ENCODE measurements around the gene KNG1. TPM values are rescaled to one million over a fixed set of nuclear protein-coding genes. Genes with fewer than 3 reads are reported as not detected.

Gene KNG1
- total RNA-seq, 1 donor from 2014 or later, result not detected

DNA sequence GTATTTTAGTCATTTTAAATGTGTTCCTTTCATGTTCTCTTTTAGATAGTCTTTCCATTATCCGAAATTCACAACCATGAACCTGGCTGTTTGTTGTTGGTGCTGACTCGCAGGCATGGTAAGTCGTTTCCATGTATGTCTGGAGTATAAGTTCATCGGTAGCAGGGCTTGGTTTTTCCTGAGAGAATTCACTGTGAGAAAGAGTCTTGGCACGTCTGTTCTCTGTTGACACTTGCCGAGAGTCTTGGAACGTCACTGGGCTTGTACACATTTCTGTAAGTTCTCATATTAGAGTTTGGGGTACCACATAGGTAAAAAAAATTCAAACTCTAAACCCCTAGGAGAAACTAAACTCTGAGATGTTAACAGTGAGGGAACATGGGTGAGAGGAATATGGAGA is 36.8 kb downstream of the KNG1 start:
- POLR2A ChIA-PET, result no interaction called here
- Mint-ChIP-seq H3K27me3 (no peaks in the 10 kb centered on the region), H3K27ac (no peak overlapping the region), H3K36me3 (ENCODE audit: low read depth) (no peaks in the 10 kb centered on the region), H3K9me3 (no peaks in the 10 kb centered on the region), H3K4me3 (no peak overlapping the region), H3K4me1 (no peaks in the 10 kb centered on the region)
- TF ChIP-seq, protein P1, sequence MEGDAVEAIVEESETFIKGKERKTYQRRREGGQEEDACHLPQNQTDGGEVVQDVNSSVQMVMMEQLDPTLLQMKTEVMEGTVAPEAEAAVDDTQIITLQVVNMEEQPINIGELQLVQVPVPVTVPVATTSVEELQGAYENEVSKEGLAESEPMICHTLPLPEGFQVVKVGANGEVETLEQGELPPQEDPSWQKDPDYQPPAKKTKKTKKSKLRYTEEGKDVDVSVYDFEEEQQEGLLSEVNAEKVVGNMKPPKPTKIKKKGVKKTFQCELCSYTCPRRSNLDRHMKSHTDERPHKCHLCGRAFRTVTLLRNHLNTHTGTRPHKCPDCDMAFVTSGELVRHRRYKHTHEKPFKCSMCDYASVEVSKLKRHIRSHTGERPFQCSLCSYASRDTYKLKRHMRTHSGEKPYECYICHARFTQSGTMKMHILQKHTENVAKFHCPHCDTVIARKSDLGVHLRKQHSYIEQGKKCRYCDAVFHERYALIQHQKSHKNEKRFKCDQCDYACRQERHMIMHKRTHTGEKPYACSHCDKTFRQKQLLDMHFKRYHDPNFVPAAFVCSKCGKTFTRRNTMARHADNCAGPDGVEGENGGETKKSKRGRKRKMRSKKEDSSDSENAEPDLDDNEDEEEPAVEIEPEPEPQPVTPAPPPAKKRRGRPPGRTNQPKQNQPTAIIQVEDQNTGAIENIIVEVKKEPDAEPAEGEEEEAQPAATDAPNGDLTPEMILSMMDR (IDR thresholded peaks at IDR 0.05), result no peak
- CTCF ChIA-PET, result no interaction called here
- DNase-seq, result no peak
- intact Hi-C loops (cut with micrococcal nuclease), result no loop called here
- ATAC-seq (ENCODE audit: low read depth), result no peak

DNA sequence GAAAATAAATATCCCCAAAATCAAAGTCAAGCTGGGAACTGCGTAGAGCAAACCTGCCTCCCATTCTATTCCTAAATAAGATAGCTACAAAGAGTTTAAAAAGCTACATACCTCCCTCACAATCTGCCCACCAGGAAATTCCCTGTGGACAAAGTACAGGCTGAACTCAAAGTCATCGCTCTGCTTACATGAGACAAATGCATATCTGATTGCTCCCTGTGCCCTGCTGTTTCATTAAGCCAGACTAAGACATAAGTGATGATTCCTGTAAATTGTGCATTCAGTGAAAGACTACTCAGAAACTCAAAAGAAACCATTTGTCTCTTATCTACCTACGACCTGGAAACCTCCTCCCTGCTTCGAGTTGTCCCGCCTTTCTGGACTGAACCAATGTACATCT is 37.7 kb downstream of the KNG1 start:
- CTCF ChIA-PET, result no interaction called here
- Mint-ChIP-seq H3K27ac (no peak overlapping the region), H3K4me1 (no peaks in the 10 kb centered on the region), H3K36me3 (ENCODE audit: low read depth) (no peaks in the 10 kb centered on the region), H3K9me3 (no peaks in the 10 kb centered on the region), H3K4me3 (no peak overlapping the region), H3K27me3 (no peaks in the 10 kb centered on the region)
- TF ChIP-seq, protein P1 (IDR thresholded peaks at IDR 0.05), result no peak
- POLR2A ChIA-PET, result no interaction called here
- no peak for DNase-seq
- intact Hi-C loops (cut with micrococcal nuclease), result no loop called here
- ATAC-seq (ENCODE audit: low read depth), result no peak

DNA sequence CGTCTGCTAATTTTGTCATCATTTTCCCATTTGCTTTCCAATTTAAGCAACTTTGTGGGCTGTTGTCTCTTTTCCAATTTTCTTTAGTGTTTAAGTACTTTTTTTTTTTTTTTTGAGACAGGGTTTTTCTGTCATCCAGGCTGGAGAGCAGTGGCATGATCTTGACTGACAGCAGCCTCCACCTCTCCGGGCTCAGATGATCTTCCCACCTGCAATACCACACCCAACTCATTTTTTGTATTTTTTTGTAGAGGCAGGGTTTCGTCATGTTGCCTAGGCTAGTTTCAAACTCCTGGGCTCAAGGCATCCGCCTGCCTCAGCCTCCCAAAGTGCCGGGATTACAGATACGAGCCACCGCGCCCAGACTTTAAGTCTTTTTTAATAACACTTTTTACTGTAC is 40.1 kb downstream of the KNG1 start:
- POLR2A ChIA-PET, result no interaction called here
- ATAC-seq (ENCODE audit: low read depth) (no peak), DNase-seq (no peak)
- intact Hi-C loops (cut with micrococcal nuclease), result no loop called here
- TF ChIP-seq, protein P1 (IDR thresholded peaks at IDR 0.05), result no peak
- no peaks in the 10 kb centered on the region for H3K9me3 Mint-ChIP-seq
- CTCF ChIA-PET, result no interaction called here
- H3K4me3 Mint-ChIP-seq, result no peak overlapping the region
- no peaks in the 10 kb centered on the region for H3K27me3 Mint-ChIP-seq
- no peaks in the 10 kb centered on the region for H3K4me1 Mint-ChIP-seq
- no peaks in the 10 kb centered on the region for H3K36me3 Mint-ChIP-seq (ENCODE audit: low read depth)
- no peak overlapping the region for H3K27ac Mint-ChIP-seq

DNA sequence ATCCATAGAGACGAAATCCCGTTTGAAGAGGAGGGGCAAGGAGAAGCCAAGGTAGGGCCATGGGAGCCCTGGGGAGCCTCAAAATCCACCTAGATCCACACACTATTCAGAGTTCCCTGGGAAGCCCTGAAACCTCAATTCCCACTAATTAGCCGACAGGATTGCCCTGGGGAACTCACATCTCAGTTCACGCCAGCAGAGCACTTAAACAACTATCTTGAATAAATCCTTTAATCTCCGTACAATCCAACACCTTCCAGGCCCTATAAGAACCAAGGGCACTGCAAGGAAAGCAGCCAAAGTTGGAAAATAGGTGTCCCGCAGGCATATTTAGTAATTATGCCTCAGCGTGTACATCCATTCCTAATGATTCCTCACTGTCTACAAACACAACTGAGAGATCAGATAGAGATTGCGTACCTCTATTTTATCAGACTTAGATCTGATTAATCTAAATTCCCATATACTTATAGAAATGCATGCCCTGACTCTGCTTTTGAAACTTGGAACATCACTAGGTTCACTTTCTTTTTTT is 40.6 kb downstream of the KNG1 start:
- ChIA-PET POLR2A (no interaction called here), CTCF (no interaction called here)
- DNase-seq (no peak), ATAC-seq (ENCODE audit: low read depth) (no peak)
- H3K9me3 Mint-ChIP-seq, result no peaks in the 10 kb centered on the region
- H3K4me3 Mint-ChIP-seq, result no peak overlapping the region
- no peaks in the 10 kb centered on the region for H3K4me1 Mint-ChIP-seq
- no peaks in the 10 kb centered on the region for H3K36me3 Mint-ChIP-seq (ENCODE audit: low read depth)
- H3K27ac Mint-ChIP-seq, result no peak overlapping the region
- no peaks in the 10 kb centered on the region for H3K27me3 Mint-ChIP-seq
- intact Hi-C loops (cut with micrococcal nuclease), result no loop called here
- TF ChIP-seq, protein P1 (IDR thresholded peaks at IDR 0.05), result no peak

DNA sequence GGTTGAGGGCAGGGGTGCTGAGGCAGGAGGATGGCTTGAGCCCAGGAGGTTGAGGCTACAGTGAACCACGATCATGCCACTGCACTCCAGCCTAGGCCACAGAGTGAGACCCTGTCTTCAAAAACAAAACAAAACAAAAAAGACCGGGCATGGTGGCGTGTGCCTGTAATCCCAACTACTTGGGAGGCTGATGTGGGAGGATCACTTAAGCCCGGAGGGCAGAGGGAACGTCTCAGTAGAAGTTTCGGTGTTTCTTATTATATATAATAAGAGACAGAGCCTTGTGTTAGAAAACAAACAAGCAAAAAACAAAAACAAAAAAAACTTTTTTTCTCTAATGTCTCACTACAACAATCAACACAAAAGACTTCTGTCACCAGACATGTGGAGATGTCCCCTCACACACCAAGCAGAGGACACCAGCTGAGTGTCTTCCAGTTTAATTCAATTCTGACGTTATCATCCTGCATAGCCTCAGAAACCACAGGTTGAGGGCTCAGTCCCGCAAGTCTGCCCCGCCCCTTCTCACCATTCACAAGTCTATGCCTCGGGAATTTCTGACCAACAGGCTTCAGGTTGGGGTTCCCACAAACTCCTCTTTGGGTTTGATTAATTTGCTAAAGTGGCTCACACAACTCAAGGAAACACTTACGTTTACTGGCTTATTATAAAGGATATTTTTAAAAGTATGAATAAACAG is 42.2 kb downstream of the KNG1 start:
- TF ChIP-seq, protein P1 (IDR thresholded peaks at IDR 0.05), result no peak
- Mint-ChIP-seq H3K27me3 (no peaks in the 10 kb centered on the region), H3K9me3 (no peaks in the 10 kb centered on the region), H3K4me3 (no peak overlapping the region), H3K27ac (no peak overlapping the region), H3K36me3 (ENCODE audit: low read depth) (no peaks in the 10 kb centered on the region), H3K4me1 (no peaks in the 10 kb centered on the region)
- DNase-seq (no peak), ATAC-seq (ENCODE audit: low read depth) (no peak)
- ChIA-PET POLR2A (no interaction called here), CTCF (no interaction called here)
- intact Hi-C loops (cut with micrococcal nuclease), result no loop called here

All from activated B cell treated with CpG ODN at 0.5 μM for 24 hours (primary cell).